Heart right ventricle (tissue), 16 donors: ENCODE data around the gene SDS. TPM values are rescaled to one million over a fixed set of nuclear protein-coding genes. Genes with fewer than 3 reads are reported as not detected.

Source experiments
- ATAC-seq, 8 donors: fragments of 200-7000 bp; cut with Tn5 transposase; one replicate each; pipeline ENCODE4 v1.9.1; 2020; ENCODE audit warnings: mild to moderate bottlenecking in 8 of 8, moderate library complexity in 8 of 8, moderate number of reproducible peaks in 1 of 8
- DNase-seq, 2 donors: peaks; one replicate each; pipeline ENCODE4 v3.0.0-alpha.2; 2020
- H3K27ac ChIP-seq, 10 donors: fragments of 200-600 bp; sonication (generic) in 2 of 10; one replicate each; pipeline versions ENCODE4 v1.5.0 to v1.8.0; 2020 to 2022; ENCODE audit warnings: mild to moderate bottlenecking in 3 of 10
- H3K27me3 ChIP-seq, 7 donors: fragments of 200-600 bp; one replicate each; pipeline ENCODE4 v1.8.0; 2021 to 2022; ENCODE audit warnings: mild to moderate bottlenecking in 2 of 7
- H3K36me3 ChIP-seq, 9 donors: fragments of 200-600 bp; sonication (generic) in 1 of 9; one replicate each; pipeline versions ENCODE4 v1.5.0 to v1.8.0; 2020 to 2022; ENCODE audit warnings: mild to moderate bottlenecking in 2 of 9
- H3K4me1 ChIP-seq, 9 donors: fragments of 200-600 bp; sonication (generic) in 1 of 9; one replicate each; pipeline versions ENCODE4 v1.5.0 to v1.8.0; 2020 to 2022; ENCODE audit warnings: mild to moderate bottlenecking in 4 of 9
- H3K4me3 ChIP-seq, 10 donors: fragments of 200-600 bp; sonication (generic) in 2 of 10; one replicate each; pipeline versions ENCODE4 v1.5.0 to v1.8.0; 2020 to 2022; ENCODE audit warnings: mild to moderate bottlenecking in 7 of 10, moderate library complexity in 2 of 10
- H3K9me3 ChIP-seq, 11 donors: fragments of 200-600 bp in 10 of 11; sonication (generic) in 2 of 11; one replicate each; pipeline versions ENCODE4 v1.5.0 to v1.8.0; 2013 to 2022; ENCODE audit warnings: mild to moderate bottlenecking in 2 of 11, control low read depth in 1 of 11, moderate library complexity in 1 of 11
- WGBS, 2 donors: extraction: QIAGEN DNeasy Blood & Tissue Kit; methylation state at CpG; one replicate each; pipeline ENCODE4 v1.1.7; 2013; ENCODE audit warnings: inconsistent platforms in 1 of 2; 5-methylcytosine and 5-hydroxymethylcytosine counted together
- intact Hi-C, 10 donors: fragments of 100-400 bp; cut with DNase I; formaldehyde crosslinking; loops; one replicate each; pipeline versions ENCODE4 v1.11.1 to v1.14.2; 2022
- polyA plus RNA-seq, 2 donors: library from polyadenylated mRNA; stranded (reverse); fragments of 200-250 nt; gene quantifications; one replicate each; pipeline ENCODE4 v1.2.3, GENCODE V29; 2013
- total RNA-seq, 10 donors: library from RNA; stranded (reverse); fragmentation: NEBNext Ultra II Directional in 3 of 10; extraction: Animal tissue kit (Norgen Biotek cat#: 25700) in 3 of 10; gene quantifications; one replicate each; pipeline versions ENCODE4 v1.2.1 to v1.2.4, GENCODE V29; 2021 to 2023
- TF ChIP-seq, protein P1 (sequence below), 9 donors: fragments of 200-600 bp; sonication (generic) in 2 of 9; IDR thresholded peaks; one replicate each; pipeline versions ENCODE4 v1.5.0 to v1.8.0; 2021 to 2022; ENCODE audit warnings: antibody characterized with exemption in 9 of 9, mild to moderate bottlenecking in 5 of 9, moderate library complexity in 1 of 9
- donor health status: Arrhythmogenic right ventricular cardiomyopathy.
- donor health status: ischemic (EF 13 %, LVEDD 7.1; RV severe dilation, severe dysfunction).
- donor health status: healthy with polysubstance abuse.
- donor health status: DM: no; HTN: yes; CAD: no.
- donor health status: DM: no; HTN: no; CAD: no.
- donor health status: ischemic (EF 25% LVEDD 6.9; RV normal size, moderate dysfunction).
- donor health status: ischemic (EF 25% LVEDD 5.7; RV mildly dilated, moderate dysfunction).
- donor health status: healthy.
- donor health status: DM: yes; HTN: yes; CAD: no.
- donor health status: Ischemic cardiomyopathy.
- donor health status: ischemic (EF 35%, LVEDD 5.7; RV mildly dilated, moderate dysfunction).
- donor health status: nonischemic (EF 11% LVEDD 7.7; RV severe dilation, severe dysfunction).
- donor health status: DM: yes; HTN: yes; CAD: no.
- donor health status: PGD.
- donor health status: ischemic (EF 29% LVEDD 5.4; RV normal size, mild dysfunction).
- donor health status: nonischemic (EF 23%, LVEDD 6.1; RV moderate dilation, normal function).

The SDS gene
- total and polyA plus RNA-seq, 12 donors = 0.18 to 1.6 (median 0.33) TPM; not detected in 7

DNA sequence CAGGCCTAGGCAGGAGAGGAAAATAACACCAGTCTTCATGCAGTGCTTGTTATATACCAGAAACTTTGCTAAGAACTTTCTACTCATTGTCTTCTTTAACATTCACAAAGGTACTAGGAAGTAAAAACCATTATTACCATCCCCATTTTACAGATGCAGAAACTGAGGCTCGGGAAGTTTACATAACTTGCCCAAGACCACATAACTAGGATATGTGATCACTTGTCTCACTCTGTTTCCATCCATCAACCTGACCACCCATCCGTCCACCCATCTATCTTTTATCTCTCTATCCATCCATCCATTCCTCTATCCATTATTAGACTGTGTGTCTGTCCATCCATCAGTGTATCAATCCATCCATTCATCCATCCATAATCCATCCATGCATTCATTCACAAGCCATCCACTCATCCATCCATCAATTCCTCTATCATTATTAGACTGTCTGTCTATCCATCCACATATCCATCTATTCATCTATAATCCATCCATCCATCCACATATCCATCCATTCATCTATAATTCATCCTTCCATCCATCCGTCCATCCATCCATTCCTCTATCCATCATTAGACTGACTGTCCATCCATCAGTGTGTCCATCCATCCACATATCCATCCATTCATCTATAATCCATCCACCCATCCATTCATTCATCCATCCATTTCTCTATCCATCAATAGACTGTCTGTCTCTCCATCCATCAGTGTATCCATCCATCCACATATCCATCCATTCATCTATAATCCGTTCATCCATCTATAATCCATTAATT, 35.0 kb upstream of the SDS start:
- H3K27ac ChIP-seq = no peak overlapping the region
- no peaks in the 10 kb centered on the region for H3K36me3 ChIP-seq
- intact Hi-C loops = loop anchor here in 3 of 10 donors (2.0 to 5.0 kb wide), 2 partner anchors 474 kb away; no protein-coding TSS in a partner anchor
- H3K9me3 ChIP-seq = no peaks in the 10 kb centered on the region
- WGBS, 2 donors = 76 to 82% methylated on average over 4 of the region's 4 CpGs
- peaks cover 0 to 46% (median 31%) of the 10 kb centered on the region in 7 donors for H3K27me3 ChIP-seq
- H3K4me3 ChIP-seq = no peak overlapping the region
- TF ChIP-seq, protein P1, sequence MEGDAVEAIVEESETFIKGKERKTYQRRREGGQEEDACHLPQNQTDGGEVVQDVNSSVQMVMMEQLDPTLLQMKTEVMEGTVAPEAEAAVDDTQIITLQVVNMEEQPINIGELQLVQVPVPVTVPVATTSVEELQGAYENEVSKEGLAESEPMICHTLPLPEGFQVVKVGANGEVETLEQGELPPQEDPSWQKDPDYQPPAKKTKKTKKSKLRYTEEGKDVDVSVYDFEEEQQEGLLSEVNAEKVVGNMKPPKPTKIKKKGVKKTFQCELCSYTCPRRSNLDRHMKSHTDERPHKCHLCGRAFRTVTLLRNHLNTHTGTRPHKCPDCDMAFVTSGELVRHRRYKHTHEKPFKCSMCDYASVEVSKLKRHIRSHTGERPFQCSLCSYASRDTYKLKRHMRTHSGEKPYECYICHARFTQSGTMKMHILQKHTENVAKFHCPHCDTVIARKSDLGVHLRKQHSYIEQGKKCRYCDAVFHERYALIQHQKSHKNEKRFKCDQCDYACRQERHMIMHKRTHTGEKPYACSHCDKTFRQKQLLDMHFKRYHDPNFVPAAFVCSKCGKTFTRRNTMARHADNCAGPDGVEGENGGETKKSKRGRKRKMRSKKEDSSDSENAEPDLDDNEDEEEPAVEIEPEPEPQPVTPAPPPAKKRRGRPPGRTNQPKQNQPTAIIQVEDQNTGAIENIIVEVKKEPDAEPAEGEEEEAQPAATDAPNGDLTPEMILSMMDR (IDR thresholded peaks at IDR 0.05) = no peak
- DNase-seq (no peak), ATAC-seq (no peak)
- no peaks in the 10 kb centered on the region for H3K4me1 ChIP-seq

DNA sequence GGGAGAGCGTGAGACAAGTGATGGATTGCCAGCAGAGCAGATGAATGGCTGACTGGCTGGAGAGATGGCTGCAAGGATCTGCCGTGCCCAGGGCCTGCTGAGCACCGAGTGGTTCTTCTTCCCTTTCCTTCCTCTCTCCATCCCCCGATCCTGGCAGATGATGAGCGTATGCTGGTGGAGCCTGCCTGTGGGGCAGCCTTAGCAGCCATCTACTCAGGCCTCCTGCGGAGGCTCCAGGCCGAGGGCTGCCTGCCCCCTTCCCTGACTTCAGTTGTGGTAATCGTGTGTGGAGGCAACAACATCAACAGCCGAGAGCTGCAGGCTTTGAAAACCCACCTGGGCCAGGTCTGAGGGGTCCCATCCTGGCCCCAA, 34.0 kb upstream of the SDS start:
- H3K4me1 ChIP-seq = no peaks in the 10 kb centered on the region
- TF ChIP-seq, protein P1 (IDR thresholded peaks at IDR 0.05) = no peak
- peaks cover 0 to 36% (median 26%) of the 10 kb centered on the region in 7 donors for H3K27me3 ChIP-seq
- H3K36me3 ChIP-seq = no peaks in the 10 kb centered on the region
- no peak for ATAC-seq
- DNase-seq = no peak
- no peaks in the 10 kb centered on the region for H3K9me3 ChIP-seq
- intact Hi-C loops = loop anchor here in 3 of 10 donors (2.0 to 5.0 kb wide), 2 partner anchors 475 kb away; no protein-coding TSS in a partner anchor
- WGBS, 2 donors = 55 to 56% methylated on average over 9 of the region's 9 CpGs
- no peak overlapping the region for H3K4me3 ChIP-seq
- no peak overlapping the region for H3K27ac ChIP-seq

DNA sequence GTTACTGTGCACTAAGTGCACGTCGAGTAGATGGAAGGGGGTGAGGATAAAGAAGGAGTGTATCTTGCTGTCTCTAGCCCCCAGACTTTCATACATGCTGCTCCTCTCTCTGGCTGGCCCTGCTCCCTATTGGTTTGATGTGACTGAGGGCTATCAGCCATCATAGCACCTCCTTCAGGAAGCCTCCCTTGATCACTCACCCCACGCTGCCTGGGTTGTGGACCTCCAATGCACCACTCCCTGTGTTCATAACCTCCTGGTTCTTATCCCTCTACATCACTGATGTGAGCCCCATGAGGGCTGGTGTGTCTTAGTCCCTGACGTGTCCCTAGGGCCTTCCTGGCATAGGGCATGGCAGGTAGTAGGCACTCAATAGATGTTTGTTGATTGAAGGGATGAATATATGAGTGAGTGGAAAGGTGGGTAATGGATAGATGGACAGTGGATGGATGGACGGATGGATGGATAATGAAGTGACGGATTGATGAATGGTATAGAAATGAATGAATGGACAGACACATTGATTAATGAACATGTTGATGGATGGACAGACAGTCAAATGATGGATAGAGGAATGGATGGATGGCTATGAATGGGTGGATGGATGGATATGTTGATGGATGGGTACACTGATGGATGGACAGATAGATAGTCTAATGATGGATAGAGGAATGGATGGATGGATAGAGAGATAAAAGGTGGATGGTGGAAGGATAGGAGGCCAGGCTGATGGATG, 33.5 kb upstream of the SDS start:
- intact Hi-C loops = loop anchor here in 2 of 10 donors (5.0 kb wide), 1 partner anchor 475 kb away; no protein-coding TSS in a partner anchor
- ATAC-seq (no peak), DNase-seq (no peak)
- WGBS, 2 donors = 76 to 82% methylated on average over 6 of the region's 6 CpGs
- Histone ChIP-seq H3K27ac (no peak overlapping the region), H3K4me3 (no peak overlapping the region), H3K9me3 (no peaks in the 10 kb centered on the region), H3K27me3 (peaks cover 0 to 32% (median 20%) of the 10 kb centered on the region in 7 donors), H3K36me3 (no peaks in the 10 kb centered on the region), H3K4me1 (no peaks in the 10 kb centered on the region)
- TF ChIP-seq, protein P1 (IDR thresholded peaks at IDR 0.05) = no peak

DNA sequence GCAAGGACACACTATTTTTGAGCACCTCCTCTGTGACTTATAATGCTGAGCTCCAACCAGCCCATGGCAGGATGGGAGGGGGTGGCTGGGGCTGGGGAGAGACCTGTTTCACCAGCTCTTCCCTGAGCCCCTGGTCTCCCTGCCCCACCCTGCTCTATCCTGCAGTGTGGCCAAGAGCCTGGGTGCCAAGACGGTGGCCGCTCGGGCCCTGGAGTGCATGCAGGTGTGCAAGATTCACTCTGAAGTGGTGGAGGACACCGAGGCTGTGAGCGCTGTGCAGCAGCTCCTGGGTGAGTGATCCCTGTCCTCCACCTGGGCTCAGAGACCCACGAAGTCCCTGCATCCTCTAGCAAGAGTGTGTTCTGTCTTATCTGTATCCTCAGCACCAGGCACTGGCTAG, 32.9 kb upstream of the SDS start:
- Histone ChIP-seq H3K4me1 (no peaks in the 10 kb centered on the region), H3K27ac (no peak overlapping the region), H3K36me3 (no peaks in the 10 kb centered on the region), H3K9me3 (no peaks in the 10 kb centered on the region), H3K27me3 (peaks cover 0 to 26% (median 15%) of the 10 kb centered on the region in 7 donors), H3K4me3 (no peak overlapping the region)
- intact Hi-C loops = loop anchor here in 2 of 10 donors (5.0 kb wide), 1 partner anchor 476 kb away; no protein-coding TSS in a partner anchor
- DNase-seq = no peak
- TF ChIP-seq, protein P1 (IDR thresholded peaks at IDR 0.05) = no peak
- ATAC-seq = no peak
- 77 to 81% methylated on average over 6 of the region's 6 CpGs for WGBS, 2 donors
